HL-60 (cell line): Measurements from ENCODE around the gene ACSL6.

Experiments
- DNase-seq, 2 experiments: peaks; one replicate each; pipeline ENCODE4 v3.0.0-alpha.2; 2010 to 2020; ENCODE audit warnings: low read depth in 1 of 2, low spot score in 1 of 2
- H3K27ac ChIP-seq: fragments of 250-450 bp; sonication (Bioruptor Pico); replicated peaks from 2 replicates; pipeline ENCODE4 v1.5.1; 2020; ENCODE audit warnings: mild to moderate bottlenecking, moderate library complexity
- H3K27me3 ChIP-seq: fragments of 250-450 bp; sonication (Bioruptor Pico); 2 replicates; pipeline ENCODE4 v1.5.1; 2021; ENCODE audit warnings: mild to moderate bottlenecking, moderate library complexity; ENCODE audit not compliant: insufficient read depth, poor library complexity, severe bottlenecking
- H3K4me3 ChIP-seq: replicated peaks from 2 replicates; pipeline ENCODE4 v1.5.1; 2011; ENCODE audit warnings: mild to moderate bottlenecking, control low read depth, low read length; ENCODE audit not compliant: insufficient read depth
- GABPA ChIP-seq: IDR thresholded peaks from 2 replicates; pipeline ENCODE4 v1.6.1; 2012; ENCODE audit warnings: low read depth
- POLR2AphosphoS5 ChIP-seq: IDR thresholded peaks from 2 replicates; pipeline ENCODE4 v1.6.1; 2012; ENCODE audit warnings: low read depth
- SPI1 ChIP-seq: IDR thresholded peaks from 2 replicates; pipeline ENCODE4 v1.6.1; 2012; ENCODE audit warnings: low read depth, mild to moderate bottlenecking, borderline replicate concordance
- TF ChIP-seq, protein P1 (sequence below): IDR thresholded peaks from 2 replicates; pipeline ENCODE4 v1.6.1; 2012; ENCODE audit warnings: low read depth; ENCODE audit not compliant: insufficient replicate concordance
- TF ChIP-seq, protein P2 (sequence below): IDR thresholded peaks from one replicate; pipeline ENCODE4 v1.5.1; 2011; ENCODE audit warnings: low read length, control low read depth, inconsistent platforms; ENCODE audit not compliant: insufficient read depth

ACSL6 gene

DNA sequence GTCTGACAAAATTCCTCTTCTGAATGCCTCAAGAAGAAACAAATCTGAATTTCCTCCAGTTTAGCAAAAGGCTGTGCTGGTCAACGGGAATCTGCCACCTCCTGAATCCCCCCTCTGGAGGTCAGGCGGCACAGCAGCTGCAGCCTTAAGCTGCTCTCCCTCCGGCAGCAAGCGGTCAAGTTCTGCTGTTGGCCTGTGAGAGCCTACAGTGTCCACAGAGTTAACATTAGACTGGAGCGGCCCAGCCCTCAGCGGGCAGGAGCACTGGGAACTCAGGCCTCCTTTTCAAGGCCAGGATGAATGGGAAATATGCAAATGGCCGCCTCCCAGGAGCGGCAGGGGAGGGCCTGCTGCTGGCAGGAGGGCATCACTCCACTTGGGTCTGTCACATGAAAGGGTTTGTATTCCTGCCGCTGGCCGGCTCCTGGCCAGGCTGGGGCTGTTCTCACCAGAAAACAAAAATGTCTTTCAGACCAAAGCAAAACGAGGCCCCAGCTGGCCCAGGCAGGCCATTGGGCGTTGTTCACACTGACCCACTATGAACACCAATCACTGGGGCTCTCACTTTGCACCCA is 8.2 kb downstream of the ACSL6 start:
- DNase-seq, result no peak
- no peak overlapping the region for H3K27ac ChIP-seq
- TF ChIP-seq, protein P1, sequence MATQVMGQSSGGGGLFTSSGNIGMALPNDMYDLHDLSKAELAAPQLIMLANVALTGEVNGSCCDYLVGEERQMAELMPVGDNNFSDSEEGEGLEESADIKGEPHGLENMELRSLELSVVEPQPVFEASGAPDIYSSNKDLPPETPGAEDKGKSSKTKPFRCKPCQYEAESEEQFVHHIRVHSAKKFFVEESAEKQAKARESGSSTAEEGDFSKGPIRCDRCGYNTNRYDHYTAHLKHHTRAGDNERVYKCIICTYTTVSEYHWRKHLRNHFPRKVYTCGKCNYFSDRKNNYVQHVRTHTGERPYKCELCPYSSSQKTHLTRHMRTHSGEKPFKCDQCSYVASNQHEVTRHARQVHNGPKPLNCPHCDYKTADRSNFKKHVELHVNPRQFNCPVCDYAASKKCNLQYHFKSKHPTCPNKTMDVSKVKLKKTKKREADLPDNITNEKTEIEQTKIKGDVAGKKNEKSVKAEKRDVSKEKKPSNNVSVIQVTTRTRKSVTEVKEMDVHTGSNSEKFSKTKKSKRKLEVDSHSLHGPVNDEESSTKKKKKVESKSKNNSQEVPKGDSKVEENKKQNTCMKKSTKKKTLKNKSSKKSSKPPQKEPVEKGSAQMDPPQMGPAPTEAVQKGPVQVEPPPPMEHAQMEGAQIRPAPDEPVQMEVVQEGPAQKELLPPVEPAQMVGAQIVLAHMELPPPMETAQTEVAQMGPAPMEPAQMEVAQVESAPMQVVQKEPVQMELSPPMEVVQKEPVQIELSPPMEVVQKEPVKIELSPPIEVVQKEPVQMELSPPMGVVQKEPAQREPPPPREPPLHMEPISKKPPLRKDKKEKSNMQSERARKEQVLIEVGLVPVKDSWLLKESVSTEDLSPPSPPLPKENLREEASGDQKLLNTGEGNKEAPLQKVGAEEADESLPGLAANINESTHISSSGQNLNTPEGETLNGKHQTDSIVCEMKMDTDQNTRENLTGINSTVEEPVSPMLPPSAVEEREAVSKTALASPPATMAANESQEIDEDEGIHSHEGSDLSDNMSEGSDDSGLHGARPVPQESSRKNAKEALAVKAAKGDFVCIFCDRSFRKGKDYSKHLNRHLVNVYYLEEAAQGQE, result no peak
- TF ChIP-seq, protein P2, sequence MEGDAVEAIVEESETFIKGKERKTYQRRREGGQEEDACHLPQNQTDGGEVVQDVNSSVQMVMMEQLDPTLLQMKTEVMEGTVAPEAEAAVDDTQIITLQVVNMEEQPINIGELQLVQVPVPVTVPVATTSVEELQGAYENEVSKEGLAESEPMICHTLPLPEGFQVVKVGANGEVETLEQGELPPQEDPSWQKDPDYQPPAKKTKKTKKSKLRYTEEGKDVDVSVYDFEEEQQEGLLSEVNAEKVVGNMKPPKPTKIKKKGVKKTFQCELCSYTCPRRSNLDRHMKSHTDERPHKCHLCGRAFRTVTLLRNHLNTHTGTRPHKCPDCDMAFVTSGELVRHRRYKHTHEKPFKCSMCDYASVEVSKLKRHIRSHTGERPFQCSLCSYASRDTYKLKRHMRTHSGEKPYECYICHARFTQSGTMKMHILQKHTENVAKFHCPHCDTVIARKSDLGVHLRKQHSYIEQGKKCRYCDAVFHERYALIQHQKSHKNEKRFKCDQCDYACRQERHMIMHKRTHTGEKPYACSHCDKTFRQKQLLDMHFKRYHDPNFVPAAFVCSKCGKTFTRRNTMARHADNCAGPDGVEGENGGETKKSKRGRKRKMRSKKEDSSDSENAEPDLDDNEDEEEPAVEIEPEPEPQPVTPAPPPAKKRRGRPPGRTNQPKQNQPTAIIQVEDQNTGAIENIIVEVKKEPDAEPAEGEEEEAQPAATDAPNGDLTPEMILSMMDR, result no peak
- TF ChIP-seq POLR2AphosphoS5, result no peak
- TF ChIP-seq SPI1, result no peak
- no peak for TF ChIP-seq GABPA
- H3K4me3 ChIP-seq, result no peak overlapping the region
- no peaks in the 10 kb centered on the region for H3K27me3 ChIP-seq

DNA sequence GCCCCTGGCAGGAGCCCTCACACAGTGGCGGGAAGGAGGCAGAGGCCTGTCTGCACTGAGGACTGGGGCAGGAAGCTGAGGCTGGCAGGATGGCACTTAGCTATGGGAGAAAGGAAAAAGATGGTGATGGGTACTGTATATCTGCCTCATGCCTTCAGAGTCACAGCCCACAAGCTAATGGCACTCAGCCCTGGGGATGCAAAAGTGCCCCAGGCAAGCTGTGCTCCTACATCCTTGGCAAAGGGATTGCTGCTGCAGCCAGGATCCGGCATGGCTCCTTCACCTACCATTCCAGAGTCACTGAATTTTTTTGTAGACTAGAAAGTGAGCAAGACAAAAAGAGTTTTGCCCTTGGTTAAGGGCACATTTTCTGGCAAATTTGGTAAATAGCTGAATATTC is 8.7 kb downstream of the ACSL6 start:
- TF ChIP-seq, protein P1, result no peak
- TF ChIP-seq SPI1, result no peak
- TF ChIP-seq GABPA, result no peak
- no peak for DNase-seq
- no peaks in the 10 kb centered on the region for H3K27me3 ChIP-seq
- H3K27ac ChIP-seq, result no peak overlapping the region
- H3K4me3 ChIP-seq, result no peak overlapping the region

DNA sequence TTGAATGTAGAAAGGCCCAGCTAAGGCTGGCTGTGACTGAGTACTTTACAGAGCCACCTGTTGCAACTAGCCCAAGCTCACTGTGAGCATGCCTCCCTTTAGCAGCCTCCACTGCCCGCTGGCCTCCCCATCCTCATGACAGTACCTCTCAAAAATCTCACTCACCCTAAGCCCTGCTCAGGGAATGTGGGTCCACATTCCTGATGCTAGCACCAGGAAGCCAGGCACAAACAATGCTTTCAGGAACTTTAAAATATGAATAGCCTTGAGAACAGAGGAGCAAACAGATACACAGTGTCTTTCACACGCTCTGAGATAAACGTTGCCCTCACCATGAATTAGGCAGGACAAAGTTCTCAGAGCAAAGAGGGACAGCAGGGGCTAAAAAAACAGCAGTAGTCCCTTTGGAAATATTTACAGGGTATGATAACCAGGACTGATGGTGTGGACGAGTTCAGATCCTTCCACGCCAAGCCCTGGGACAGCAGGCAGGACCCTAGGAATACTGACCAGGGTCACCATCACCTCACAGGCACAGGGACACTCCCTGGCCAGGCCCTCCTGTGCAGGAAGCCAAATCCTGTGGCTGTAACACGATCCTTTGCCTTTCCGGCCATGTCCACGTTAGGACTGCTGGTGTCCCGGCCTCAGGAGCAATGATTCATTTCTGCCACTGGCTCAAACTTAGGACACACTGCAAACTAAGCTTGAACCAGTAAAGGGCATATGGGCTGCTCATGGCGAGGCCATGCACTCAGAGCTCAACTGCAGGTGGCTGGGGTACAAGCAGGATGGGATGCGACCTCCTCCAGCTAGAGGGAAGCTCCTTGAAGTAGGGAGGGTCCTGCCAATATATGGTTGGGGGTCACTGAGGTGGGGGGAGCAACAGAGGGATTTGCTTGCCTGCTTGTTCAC is 9.6 kb downstream of the ACSL6 start:
- no peak for TF ChIP-seq POLR2AphosphoS5
- TF ChIP-seq, protein P1, result no peak
- TF ChIP-seq, protein P2, result no peak
- TF ChIP-seq GABPA, result no peak
- TF ChIP-seq SPI1, result no peak
- no peak overlapping the region for H3K4me3 ChIP-seq

More for the DNA sequence above, 9.6 kb downstream of the ACSL6 start:
- H3K27me3 ChIP-seq, result no peaks in the 10 kb centered on the region
- no peak for DNase-seq
- H3K27ac ChIP-seq, result no peak overlapping the region
